Right ventricle myocardium inferior (tissue), 1 donor: ENCODE data around the gene NFX1. TPM values are rescaled to one million over a fixed set of nuclear protein-coding genes. Genes with fewer than 3 reads are reported as not detected.
"Not testable (repeated sequence)": the region's sequence is repeated elsewhere in the genome, so short reads cannot be mapped to it uniquely, and the experiment has no call there.

Source experiments
- ATAC-seq: fragments of 200-7000 bp; cut with Tn5 transposase; one replicate; pipeline ENCODE4 v1.9.1; 2020; ENCODE audit warnings: mild to moderate bottlenecking, moderate library complexity
- DNase-seq: peaks from one replicate; pipeline ENCODE4 v3.0.0; 2021; ENCODE audit errors: missing footprints
- intact Hi-C: fragments of 100-400 bp; cut with DNase I; formaldehyde crosslinking; loops from one replicate; pipeline ENCODE4 v1.11.0; 2022
- total RNA-seq: library from RNA; stranded (reverse); fragmentation: NEBNext Ultra II Directional; extraction: Animal tissue kit (Norgen Biotek cat#: 25700); gene quantifications from one replicate; pipeline ENCODE4 v1.2.1, GENCODE V29; 2021
- donor health status: DM: no; HTN: yes; CAD: no; lungs with severe emphysema.

The NFX1 gene
- total RNA-seq, 1 donor from 2014 or later, result 29.3 TPM

GRCh38 chr9:33341182-33341581 lies 50.9 kb downstream of the NFX1 start:
- no peak for DNase-seq
- no peak for ATAC-seq
- intact Hi-C loops, result no loop called here

GRCh38 chr9:33344145-33344544 lies 53.8 kb downstream of the NFX1 start:
- DNase-seq (no peak), ATAC-seq (no peak)
- intact Hi-C loops, result no loop called here

DNA sequence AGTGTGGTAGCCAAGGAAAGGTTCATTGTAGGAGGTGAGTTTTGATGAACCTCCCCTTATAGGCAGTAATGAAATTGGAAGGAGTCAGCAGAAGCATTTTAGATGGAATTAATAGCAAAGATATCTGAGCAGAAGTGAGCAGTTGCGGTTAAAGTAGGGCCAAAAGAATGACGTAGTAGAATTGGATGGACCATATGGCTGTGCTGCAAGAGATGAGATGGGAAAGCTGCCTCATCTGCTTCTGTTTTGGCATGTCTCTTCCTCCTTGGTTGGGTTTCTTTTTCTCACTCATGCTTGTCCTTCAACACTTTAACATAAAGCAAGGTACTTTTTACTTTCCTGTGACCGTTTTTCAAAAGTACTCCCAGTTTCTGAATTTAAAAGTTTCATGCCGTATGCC lies 56.2 kb downstream of the NFX1 start:
- intact Hi-C loops, result no loop called here
- DNase-seq, result no peak
- no peak for ATAC-seq

- ATAC-seq (no peak), DNase-seq (no peak)
- intact Hi-C loops, result no loop called here
Measured at GRCh38 chr9:33348998-33349397, 58.7 kb downstream of the NFX1 start.

DNA sequence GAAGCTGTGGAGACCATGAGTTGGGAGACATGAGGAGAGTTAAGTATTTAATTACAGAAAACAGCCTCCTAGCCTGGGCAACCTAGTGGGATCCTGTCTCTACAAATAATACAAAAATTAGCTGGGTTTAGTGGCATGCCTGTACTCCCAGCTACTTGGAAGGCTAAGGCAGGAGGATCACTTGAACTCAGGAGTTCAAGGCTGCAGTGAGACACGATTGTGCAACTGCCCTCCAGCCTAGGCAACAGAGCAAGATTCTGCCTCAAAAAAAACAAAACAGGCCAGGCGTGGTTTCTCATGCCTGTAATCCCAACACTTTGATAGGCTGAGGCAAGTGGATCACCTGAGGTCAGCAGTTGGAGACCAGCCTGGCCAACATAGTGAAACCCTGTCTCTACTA lies 59.4 kb downstream of the NFX1 start:
- ATAC-seq, result no peak
- intact Hi-C loops, result no loop called here

DNA sequence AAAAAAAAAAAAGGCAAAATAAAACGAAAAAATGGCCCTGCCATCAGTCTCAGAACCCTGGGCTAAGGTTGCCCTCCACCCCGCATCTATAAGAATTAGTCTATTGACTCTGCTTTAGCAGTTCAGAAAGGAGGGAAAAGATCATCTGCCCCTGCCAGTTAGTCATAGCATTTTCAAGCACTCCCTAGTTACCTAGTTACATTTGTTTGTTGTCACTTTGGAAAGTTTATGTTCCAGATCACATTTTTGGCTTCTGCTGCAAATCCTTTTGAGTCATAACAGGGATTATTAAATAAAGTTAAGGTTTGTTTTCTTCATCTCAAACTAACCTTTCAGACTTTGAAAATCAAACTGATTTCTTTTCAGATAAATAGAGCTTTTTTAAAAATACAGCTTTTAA lies 60.0 kb downstream of the NFX1 start:
- ATAC-seq, result peak; percentile 61
- intact Hi-C loops, result no loop called here
- DNase-seq, result no peak

More for the DNA sequence above, 59.4 kb downstream of the NFX1 start:
- DNase-seq, result no peak

DNA sequence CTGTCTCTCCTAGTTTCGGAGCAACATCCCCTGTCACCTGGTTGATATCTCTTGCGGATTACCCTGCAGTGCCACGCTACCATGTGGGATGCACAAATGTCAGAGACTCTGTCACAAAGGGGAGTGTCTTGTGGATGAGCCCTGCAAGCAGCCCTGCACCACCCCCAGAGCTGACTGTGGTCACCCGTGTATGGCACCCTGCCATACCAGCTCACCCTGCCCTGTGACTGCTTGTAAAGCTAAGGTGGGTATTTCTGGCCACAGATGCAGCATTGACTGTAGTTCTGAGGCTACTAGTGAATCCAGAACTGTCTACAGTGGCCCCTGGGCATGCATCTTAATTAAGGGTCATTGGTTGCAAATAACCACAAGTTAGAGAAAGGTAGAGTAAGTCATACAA lies 61.2 kb downstream of the NFX1 start:
- no peak for DNase-seq
- ATAC-seq, result peak; percentile 32
- intact Hi-C loops, result no loop called here

DNA sequence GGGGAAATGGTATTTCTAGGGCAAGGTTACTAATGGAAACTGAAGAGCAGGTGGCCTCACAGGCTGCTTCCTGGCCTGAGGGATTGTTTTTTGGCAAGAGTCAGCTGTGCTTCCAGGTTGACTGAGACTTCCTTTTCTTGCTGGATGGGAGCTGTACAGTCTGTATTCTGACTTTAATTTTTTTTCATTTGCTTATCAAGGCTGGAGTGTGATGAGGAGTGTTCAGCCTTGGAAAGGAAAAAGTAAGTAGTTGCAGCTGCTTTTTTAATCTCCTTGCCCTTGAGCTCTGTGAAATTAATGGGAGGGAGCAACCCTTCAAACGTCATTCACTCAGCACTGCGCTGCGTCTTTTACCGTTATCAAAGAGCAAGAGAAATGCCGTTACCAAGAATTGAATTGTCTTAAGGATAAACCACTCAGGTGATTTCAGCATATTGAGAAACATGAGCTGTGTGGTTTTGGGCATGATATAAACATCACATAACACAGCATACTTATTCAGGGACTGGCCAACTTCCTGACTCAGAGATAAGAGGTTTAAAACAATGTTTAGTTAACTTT lies 64.4 kb downstream of the NFX1 start:
- DNase-seq (no peak), ATAC-seq (peak; percentile 17)
- intact Hi-C loops, result no loop called here

DNA sequence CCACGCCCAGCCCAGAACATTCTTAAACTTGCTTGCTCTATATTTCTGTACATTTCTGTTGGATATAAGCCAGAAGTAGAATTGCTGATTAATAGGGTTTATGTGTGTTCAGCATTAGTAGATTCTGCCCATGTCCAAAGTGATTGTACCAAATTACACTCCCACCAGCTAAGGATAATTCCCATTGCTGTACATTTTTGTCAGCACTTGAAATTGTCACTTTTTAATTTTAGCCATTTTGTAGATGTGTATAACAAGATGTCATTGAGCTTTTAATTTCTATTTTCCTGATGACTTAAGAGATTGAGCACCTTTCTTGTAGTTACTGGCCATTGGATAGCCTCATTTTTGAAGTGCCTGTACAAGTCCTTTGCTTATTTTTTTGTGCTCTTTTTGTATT lies 65.6 kb downstream of the NFX1 start:
- intact Hi-C loops, result no loop called here
- DNase-seq, result no peak
- no peak for ATAC-seq

DNA sequence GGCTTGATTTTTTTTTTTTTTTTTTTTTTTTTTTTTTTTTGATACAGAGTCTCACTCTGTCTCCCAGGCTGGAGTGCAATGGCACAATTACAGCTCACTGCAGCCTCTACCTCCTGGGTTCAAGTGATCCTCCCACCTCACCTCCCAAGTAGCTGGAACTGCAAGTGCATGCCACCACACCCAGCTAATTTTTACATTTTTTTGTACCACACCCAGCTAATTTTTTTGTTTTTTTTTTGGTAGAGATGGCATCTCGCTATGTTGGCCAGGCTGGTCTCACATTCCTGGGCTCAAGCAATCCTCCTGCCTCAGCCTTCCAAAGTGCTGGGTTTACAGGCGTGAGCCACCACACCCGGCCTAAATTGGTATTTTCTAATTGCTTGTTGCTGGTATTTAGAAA lies 68.3 kb downstream of the NFX1 start:
- ATAC-seq, intact Hi-C loops, DNase-seq: not testable (repeated sequence)

GRCh38 chr9:33364127-33364526 lies 73.8 kb downstream of the NFX1 start:
- ATAC-seq (no peak), DNase-seq (no peak)
- intact Hi-C loops, result no loop called here

DNA sequence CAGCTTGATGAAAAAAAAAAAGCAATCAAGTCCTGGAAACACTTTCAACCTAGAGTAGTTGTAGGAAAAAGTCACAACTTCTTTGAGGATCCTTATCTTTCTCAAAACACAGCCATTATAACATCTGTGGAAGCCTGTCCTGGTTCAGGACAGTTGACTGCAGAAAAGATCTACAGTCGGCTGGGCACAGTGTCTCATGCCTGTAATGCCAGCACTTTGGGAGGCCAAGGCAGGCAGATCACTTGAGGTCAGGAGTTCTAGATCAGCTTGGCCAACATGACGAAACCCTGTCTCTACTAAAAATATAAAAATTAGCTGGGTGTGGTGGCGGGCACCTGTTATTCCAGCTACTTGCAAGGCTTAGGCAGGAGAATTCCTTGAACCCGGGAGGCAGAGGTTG lies 74.5 kb downstream of the NFX1 start:
- ATAC-seq, intact Hi-C loops: not testable (repeated sequence)

DNA sequence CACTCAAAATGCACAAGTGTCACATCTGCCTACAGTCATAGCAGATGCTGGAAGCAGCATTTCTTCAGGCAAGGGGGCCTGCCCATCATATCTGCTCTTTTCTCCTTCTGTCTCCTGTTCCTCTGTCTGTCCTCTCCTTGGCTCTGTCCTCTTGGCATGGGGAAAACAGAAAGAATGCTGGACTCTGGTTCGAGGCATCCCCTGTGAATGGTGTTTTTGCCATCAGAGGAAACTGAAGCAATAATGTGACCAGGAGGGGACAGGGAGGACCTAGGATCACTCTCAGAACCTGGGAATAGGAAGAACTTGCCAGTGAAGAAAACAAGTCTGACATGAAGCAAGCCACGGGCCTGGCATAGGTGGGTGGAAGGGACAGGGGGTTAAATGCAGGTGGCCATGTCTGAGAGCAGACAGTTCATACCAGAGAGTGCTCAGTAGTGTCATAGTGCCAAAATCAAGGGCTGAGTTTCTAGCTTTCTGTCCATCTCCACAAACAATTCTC lies 76.7 kb downstream of the NFX1 start:
- no peak for ATAC-seq
- no peak for DNase-seq

More for the DNA sequence above, 74.5 kb downstream of the NFX1 start:
- not testable (repeated sequence) for DNase-seq

GRCh38 chr9:33372900-33373299 lies 82.6 kb downstream of the NFX1 start:
- ATAC-seq (no peak), DNase-seq (no peak)
- intact Hi-C loops, result loop anchor here (10.0 kb wide), 1 partner anchor 142 kb away; no protein-coding TSS in a partner anchor

More for the DNA sequence above, 76.7 kb downstream of the NFX1 start:
- intact Hi-C loops, result no loop called here

DNA sequence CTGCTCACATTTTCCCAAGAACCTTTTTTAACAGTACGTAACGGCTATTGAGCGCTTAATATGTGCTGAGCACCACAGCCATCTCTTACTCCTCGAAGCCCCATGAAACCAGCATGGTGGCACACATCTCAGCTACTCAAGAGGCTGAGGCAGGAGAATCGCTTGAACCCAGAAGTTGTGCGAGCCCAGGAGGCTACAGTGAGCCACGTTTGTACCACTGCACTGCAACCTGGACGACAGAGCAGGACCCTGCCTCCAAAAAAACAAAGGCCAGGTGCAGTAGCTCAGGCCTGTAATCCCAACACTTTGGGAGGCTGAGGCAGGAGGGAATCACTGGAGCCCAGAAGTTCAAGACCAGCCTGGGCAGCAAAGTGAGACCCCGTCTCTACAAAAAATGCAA lies 83.9 kb downstream of the NFX1 start:
- ATAC-seq (no peak), DNase-seq (no peak)
- intact Hi-C loops, result loop anchor here (2.0 to 10.0 kb wide), 2 partner anchors 93 to 141 kb away; no protein-coding TSS in a partner anchor

- intact Hi-C loops, result loop anchor here (1.0 to 10.0 kb wide), 5 partner anchors 41 to 140 kb away; no protein-coding TSS in a partner anchor
- ATAC-seq (peak; percentile 80), DNase-seq (no peak)
Measured at GRCh38 chr9:33374634-33375237, 84.4 kb downstream of the NFX1 start.

DNA sequence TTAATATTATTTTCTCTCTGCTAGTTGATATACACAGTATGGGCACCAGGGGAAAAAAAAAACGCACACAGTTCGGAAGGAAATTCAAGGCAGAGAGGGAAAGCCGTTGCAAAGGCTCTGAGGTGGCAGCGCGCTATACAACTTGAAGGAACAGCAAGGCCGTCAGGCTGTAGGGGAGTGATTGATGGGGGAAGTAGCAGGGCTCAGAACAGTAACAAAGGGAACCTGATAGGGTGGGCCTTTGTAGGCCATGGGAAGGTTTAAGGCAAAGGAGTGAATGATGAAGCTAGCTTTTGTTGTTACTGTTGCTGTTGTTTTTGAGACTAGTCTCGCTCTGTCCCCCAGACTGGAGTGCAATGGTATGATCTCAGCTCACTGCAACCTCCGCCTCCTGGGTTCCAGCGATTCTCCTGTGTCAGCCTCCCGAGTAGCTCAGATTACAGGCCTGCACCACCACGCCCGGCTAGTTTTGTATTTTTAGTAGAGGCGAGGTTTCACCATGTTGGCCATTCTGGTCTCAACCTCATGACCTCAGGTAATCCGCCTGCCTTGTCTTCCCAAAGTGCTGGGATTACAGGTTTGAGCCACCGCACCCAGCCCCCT lies 85.0 kb downstream of the NFX1 start:
- intact Hi-C loops, result loop anchor here (1.0 to 10.0 kb wide), 5 partner anchors 40 to 139 kb away; no protein-coding TSS in a partner anchor
- no peak for DNase-seq
- peak; percentile 40 for ATAC-seq

GRCh38 chr9:33375841-33376321 lies 85.6 kb downstream of the NFX1 start:
- intact Hi-C loops, result loop anchor here (1.0 to 10.0 kb wide), 5 partner anchors 39 to 139 kb away; no protein-coding TSS in a partner anchor
- ATAC-seq, result no peak
- no peak for DNase-seq

DNA sequence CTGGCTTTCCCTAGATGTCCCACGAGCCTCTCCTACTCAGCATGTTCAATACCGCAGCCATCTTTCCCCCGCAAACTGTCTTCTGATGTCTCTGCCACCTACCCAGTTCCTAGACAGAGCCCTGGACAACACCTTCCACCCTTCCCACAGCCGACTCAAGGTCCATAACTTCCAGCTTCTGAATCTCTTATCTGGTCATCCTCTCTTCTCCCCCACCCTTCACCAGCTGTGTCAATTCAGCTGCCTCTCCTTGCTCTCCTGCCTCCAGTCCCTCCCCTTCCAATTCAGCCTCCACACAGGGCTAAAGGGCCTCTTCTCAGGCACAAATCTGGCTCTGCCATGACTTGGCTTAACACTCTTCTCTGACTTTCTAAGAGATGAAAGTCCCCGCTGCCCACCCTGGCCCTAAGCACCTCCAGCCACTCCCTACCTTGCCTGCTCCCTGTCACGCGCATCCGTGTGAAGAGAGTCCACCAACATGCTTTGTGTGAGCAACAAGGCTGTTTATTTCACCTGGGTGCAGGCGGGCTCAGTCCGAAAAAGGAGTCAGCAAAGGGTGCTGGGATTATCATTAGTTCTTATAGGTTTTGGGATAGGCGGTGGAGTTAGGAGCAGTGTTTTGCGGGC lies 86.9 kb downstream of the NFX1 start:
- no peak for DNase-seq
- no peak for ATAC-seq
- intact Hi-C loops, result loop anchor here (5.0 to 10.0 kb wide), 2 partner anchors 75 to 138 kb away; no protein-coding TSS in a partner anchor
